ENCODE results near the gene SNRPA.

Gene SNRPA

DNA sequence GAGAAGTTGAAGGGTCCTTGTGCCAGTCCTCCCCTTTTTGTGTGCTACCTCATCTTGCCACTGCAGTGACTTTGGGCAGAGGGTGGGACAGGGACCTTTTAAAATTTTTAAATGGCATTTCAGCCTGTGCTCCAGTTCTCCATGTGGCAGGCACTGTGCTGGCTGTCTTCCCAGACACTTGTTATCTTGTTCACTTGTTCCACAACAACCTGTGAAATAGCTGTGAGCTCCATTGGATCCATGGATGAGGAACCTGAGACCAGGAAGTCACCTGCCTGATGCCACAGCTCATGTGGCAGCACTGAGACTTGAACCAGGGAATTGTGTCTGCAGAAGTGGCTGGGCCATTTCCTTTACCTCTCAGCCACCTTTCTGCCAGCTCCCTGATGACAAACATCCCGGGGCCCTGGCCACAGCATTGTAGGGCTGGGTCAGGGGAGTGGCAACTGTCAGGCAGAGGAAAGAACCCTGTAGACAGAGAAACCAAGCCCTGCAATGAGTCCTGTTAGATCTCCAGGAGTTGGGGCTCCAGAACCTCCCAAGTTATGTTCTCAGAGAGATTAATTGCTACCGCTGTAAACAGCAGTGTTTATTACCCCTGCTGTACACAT, 54.4 kb downstream of the SNRPA start:
- Histone ChIP-seq H2AK5ac (ENCODE audit: low read length) (no peak overlapping the region), H3K23ac (ENCODE audit: low read length) (no peak overlapping the region), H2BK5ac (ENCODE audit: low read depth, low read length, poor library complexity) (no peak overlapping the region), H3K79me2 (ENCODE audit: control insufficient read depth, insufficient read depth, low read length, poor library complexity) (peaks cover 31% of the 10 kb centered on the region), H3K4ac (ENCODE audit: low read depth, low read length) (no peak overlapping the region), H2BK12ac (ENCODE audit: low read length) (no peak overlapping the region), H3K36me3 (ENCODE audit: control insufficient read depth in 1 of 2, insufficient read depth in 2 of 2, low read length in 2 of 2) (peaks cover 71 to 75% of the 10 kb centered on the region in 2 experiments), H3K27me3 (ENCODE audit: insufficient read depth, low read length) (no peaks in the 10 kb centered on the region), H3K27ac (ENCODE audit: low read depth, low read length) (no peak overlapping the region), H4K12ac (ENCODE audit: low read depth, low read length) (no peak overlapping the region), H2BK120ac (ENCODE audit: insufficient read depth, low read length, poor library complexity) (no peak overlapping the region), H3K4me2 (ENCODE audit: low read length) (no peak overlapping the region), H4K91ac (ENCODE audit: low read depth, low read length) (no peak overlapping the region), H3K18ac (ENCODE audit: low read length) (no peak overlapping the region), H2AFZ (ENCODE audit: insufficient read depth, low read length, poor library complexity) (no peak overlapping the region), H3K14ac (ENCODE audit: low read length) (no peak overlapping the region), H4K8ac (ENCODE audit: low read depth, low read length) (no peak overlapping the region), H3K4me3 (ENCODE audit: low read depth, low read length) (no peak overlapping the region), H3K9ac (ENCODE audit: low read length) (no peak overlapping the region), H3K9me3 (ENCODE audit: insufficient read depth, low read depth, low read length) (peaks cover 4% of the 10 kb centered on the region), H3K4me1 (ENCODE audit: control insufficient read depth in 1 of 2, insufficient read depth in 2 of 2, low read length in 2 of 2) (peaks cover 40 to 52% of the 10 kb centered on the region in 2 experiments), H3K79me1 (ENCODE audit: low read length) (no peaks in the 10 kb centered on the region)
- no CpG with 5 or more reads among the region's 2 CpGs for WGBS (ENCODE audit: extremely low coverage, insufficient coverage, insufficient read length)
- no peak for DNase-seq

DNA sequence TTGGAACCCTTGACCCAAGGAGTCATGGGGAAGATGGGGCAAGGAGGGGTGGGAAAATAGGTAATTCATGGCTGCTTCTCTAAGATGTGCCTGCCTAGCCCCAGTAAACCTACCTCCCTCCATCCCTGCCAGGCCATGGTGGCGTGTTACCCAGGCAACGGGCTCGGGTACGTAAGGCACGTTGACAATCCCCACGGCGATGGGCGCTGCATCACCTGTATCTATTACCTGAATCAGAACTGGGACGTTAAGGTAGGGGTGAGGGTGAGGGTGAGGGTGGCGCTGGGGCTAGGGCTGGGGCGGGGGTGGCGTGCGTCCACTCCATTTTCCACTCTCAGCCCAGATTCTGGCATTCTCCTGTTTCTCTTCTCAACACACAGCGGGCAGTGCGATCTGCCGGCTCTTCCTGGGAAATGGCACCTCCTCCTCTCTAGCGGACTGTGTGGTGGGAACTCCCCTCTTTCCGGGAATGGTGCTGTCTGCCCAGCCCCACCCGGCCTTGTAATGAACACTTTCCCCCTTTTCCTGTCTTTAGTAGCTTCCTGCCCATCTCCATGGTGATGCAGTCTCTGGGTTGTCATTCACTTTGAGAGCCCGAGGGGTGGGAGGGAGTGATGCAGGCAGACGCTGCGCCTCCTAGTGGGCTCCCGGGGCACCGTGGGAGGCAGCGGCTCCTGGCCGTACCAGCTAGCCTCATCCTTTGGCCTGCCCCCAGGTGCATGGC, 55.6 kb downstream of the SNRPA start:
- Histone ChIP-seq H3K79me1 (ENCODE audit: low read length) (peaks cover 3% of the 10 kb centered on the region), H3K27me3 (ENCODE audit: insufficient read depth, low read length) (no peaks in the 10 kb centered on the region), H3K27ac (ENCODE audit: low read depth, low read length) (peak overlapping the region; percentile 1), H2BK120ac (ENCODE audit: insufficient read depth, low read length, poor library complexity) (no peak overlapping the region), H3K14ac (ENCODE audit: low read length) (no peak overlapping the region), H3K4me3 (ENCODE audit: low read depth, low read length) (no peak overlapping the region), H2AFZ (ENCODE audit: insufficient read depth, low read length, poor library complexity) (no peak overlapping the region), H3K4me1 (ENCODE audit: control insufficient read depth in 1 of 2, insufficient read depth in 2 of 2, low read length in 2 of 2) (peaks cover 32 to 46% of the 10 kb centered on the region in 2 experiments), H4K12ac (ENCODE audit: low read depth, low read length) (no peak overlapping the region), H2BK5ac (ENCODE audit: low read depth, low read length, poor library complexity) (no peak overlapping the region), H3K79me2 (ENCODE audit: control insufficient read depth, insufficient read depth, low read length, poor library complexity) (peaks cover 22% of the 10 kb centered on the region), H3K4me2 (ENCODE audit: low read length) (peak overlapping the region; percentile 28), H2BK12ac (ENCODE audit: low read length) (no peak overlapping the region), H4K8ac (ENCODE audit: low read depth, low read length) (no peak overlapping the region), H3K23ac (ENCODE audit: low read length) (peak overlapping the region; percentile 58), H3K9ac (ENCODE audit: low read length) (no peak overlapping the region), H2AK5ac (ENCODE audit: low read length) (peak overlapping the region; percentile 25), H3K18ac (ENCODE audit: low read length) (peak overlapping the region; percentile 17), H3K4ac (ENCODE audit: low read depth, low read length) (peak overlapping the region; percentile 47), H3K36me3 (ENCODE audit: control insufficient read depth in 1 of 2, insufficient read depth in 2 of 2, low read length in 2 of 2) (peaks cover 60 to 64% of the 10 kb centered on the region in 2 experiments), H3K9me3 (ENCODE audit: insufficient read depth, low read depth, low read length) (peaks cover 4% of the 10 kb centered on the region), H4K91ac (ENCODE audit: low read depth, low read length) (no peak overlapping the region)
- WGBS (ENCODE audit: extremely low coverage, insufficient coverage, insufficient read length): no CpG with 5 or more reads among the region's 26 CpGs
- peak; percentile 93 to 94 for DNase-seq

DNA sequence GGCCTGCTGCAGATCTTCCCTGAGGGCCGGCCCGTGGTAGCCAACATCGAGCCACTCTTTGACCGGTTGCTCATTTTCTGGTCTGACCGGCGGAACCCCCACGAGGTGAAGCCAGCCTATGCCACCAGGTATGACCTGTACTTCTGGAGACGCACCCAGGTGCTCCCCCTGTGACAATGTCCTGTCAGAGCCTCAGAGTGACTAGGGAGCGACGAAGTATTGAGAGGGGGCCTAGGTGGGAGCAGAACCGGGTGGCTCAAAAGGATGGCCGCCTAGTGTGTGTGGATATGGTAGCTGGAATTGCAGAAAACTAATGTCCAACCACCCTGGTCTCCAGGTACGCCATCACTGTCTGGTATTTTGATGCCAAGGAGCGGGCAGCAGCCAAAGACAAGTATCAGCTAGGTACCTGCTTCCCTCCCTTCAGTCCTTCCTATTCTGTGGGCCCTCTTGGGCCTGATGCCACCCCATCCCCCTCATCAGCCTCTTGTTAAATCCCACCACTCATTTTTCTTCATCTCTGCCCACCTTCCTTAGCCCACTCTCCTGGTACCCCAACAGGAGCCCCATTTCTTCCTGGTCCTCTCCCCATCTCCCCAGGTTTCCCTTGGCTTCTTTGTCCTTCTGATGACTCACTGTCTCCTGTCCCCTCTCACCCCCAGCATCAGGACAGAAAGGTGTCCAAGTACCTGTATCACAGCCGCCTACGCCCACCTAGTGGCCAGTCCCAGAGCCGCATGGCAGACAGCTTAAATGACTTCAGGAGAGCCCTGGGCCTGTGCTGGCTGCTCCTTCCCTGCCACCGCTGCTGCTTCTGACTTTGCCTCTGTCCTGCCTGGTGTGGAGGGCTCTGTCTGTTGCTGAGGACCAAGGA, 56.4 kb downstream of the SNRPA start:
- no peak overlapping the region for H4K8ac ChIP-seq (ENCODE audit: low read depth, low read length)
- DNase-seq: peak; percentile 75 to 76

DNA sequence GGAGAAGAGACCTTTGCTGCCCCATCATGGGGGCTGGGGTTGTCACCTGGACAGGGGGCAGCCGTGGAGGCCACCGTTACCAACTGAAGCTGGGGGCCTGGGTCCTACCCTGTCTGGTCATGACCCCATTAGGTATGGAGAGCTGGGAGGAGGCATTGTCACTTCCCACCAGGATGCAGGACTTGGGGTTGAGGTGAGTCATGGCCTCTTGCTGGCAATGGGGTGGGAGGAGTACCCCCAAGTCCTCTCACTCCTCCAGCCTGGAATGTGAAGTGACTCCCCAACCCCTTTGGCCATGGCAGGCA, 57.0 kb downstream of the SNRPA start:
- H3K4ac ChIP-seq (ENCODE audit: low read depth, low read length): no peak overlapping the region
- no peak overlapping the region for H3K4me3 ChIP-seq (ENCODE audit: low read depth, low read length)
- peaks cover 3% of the 10 kb centered on the region for H3K79me1 ChIP-seq (ENCODE audit: low read length)
- no peak overlapping the region for H2BK12ac ChIP-seq (ENCODE audit: low read length)
- H4K12ac ChIP-seq (ENCODE audit: low read depth, low read length): no peak overlapping the region
- H2AK5ac ChIP-seq (ENCODE audit: low read length): no peak overlapping the region
- no peak overlapping the region for H3K4me2 ChIP-seq (ENCODE audit: low read length)
- H2AFZ ChIP-seq (ENCODE audit: insufficient read depth, low read length, poor library complexity): no peak overlapping the region
- no peak overlapping the region for H4K91ac ChIP-seq (ENCODE audit: low read depth, low read length)
- no peak for DNase-seq
- H2BK120ac ChIP-seq (ENCODE audit: insufficient read depth, low read length, poor library complexity): no peak overlapping the region
- H3K23ac ChIP-seq (ENCODE audit: low read length): no peak overlapping the region
- peak overlapping the region; percentile 12 for H3K18ac ChIP-seq (ENCODE audit: low read length)
- no peak overlapping the region for H3K27ac ChIP-seq (ENCODE audit: low read depth, low read length)
- peaks cover 49 to 52% of the 10 kb centered on the region in 2 experiments for H3K36me3 ChIP-seq (ENCODE audit: control insufficient read depth in 1 of 2, insufficient read depth in 2 of 2, low read length in 2 of 2)
- H3K9me3 ChIP-seq (ENCODE audit: insufficient read depth, low read depth, low read length): peaks cover 2% of the 10 kb centered on the region
- no peak overlapping the region for H4K8ac ChIP-seq (ENCODE audit: low read depth, low read length)
- H3K4me1 ChIP-seq (ENCODE audit: control insufficient read depth in 1 of 2, insufficient read depth in 2 of 2, low read length in 2 of 2): peaks cover 30 to 38% of the 10 kb centered on the region in 2 experiments
- no peaks in the 10 kb centered on the region for H3K27me3 ChIP-seq (ENCODE audit: insufficient read depth, low read length)
- no CpG with 5 or more reads among the region's 2 CpGs for WGBS (ENCODE audit: extremely low coverage, insufficient coverage, insufficient read length)
- no peak overlapping the region for H3K9ac ChIP-seq (ENCODE audit: low read length)
- H3K14ac ChIP-seq (ENCODE audit: low read length): no peak overlapping the region
- no peak overlapping the region for H2BK5ac ChIP-seq (ENCODE audit: low read depth, low read length, poor library complexity)
- peaks cover 13% of the 10 kb centered on the region for H3K79me2 ChIP-seq (ENCODE audit: control insufficient read depth, insufficient read depth, low read length, poor library complexity)

More for the DNA sequence above, 56.4 kb downstream of the SNRPA start:
- no peak overlapping the region for H2AFZ ChIP-seq (ENCODE audit: insufficient read depth, low read length, poor library complexity)
- H2AK5ac ChIP-seq (ENCODE audit: low read length): no peak overlapping the region
- H2BK120ac ChIP-seq (ENCODE audit: insufficient read depth, low read length, poor library complexity): no peak overlapping the region
- no CpG with 5 or more reads among the region's 18 CpGs for WGBS (ENCODE audit: extremely low coverage, insufficient coverage, insufficient read length)
- H3K79me2 ChIP-seq (ENCODE audit: control insufficient read depth, insufficient read depth, low read length, poor library complexity): peaks cover 18% of the 10 kb centered on the region
- peaks cover 4% of the 10 kb centered on the region for H3K9me3 ChIP-seq (ENCODE audit: insufficient read depth, low read depth, low read length)
- peaks cover 35 to 44% of the 10 kb centered on the region in 2 experiments for H3K4me1 ChIP-seq (ENCODE audit: control insufficient read depth in 1 of 2, insufficient read depth in 2 of 2, low read length in 2 of 2)
- no peak overlapping the region for H2BK5ac ChIP-seq (ENCODE audit: low read depth, low read length, poor library complexity)
- no peak overlapping the region for H2BK12ac ChIP-seq (ENCODE audit: low read length)
- peaks cover 3% of the 10 kb centered on the region for H3K79me1 ChIP-seq (ENCODE audit: low read length)
- no peak overlapping the region for H3K23ac ChIP-seq (ENCODE audit: low read length)
- H3K9ac ChIP-seq (ENCODE audit: low read length): no peak overlapping the region
- H4K91ac ChIP-seq (ENCODE audit: low read depth, low read length): no peak overlapping the region
- no peak overlapping the region for H3K14ac ChIP-seq (ENCODE audit: low read length)
- H3K27me3 ChIP-seq (ENCODE audit: insufficient read depth, low read length): no peaks in the 10 kb centered on the region
- peak overlapping the region; percentile 12 for H3K18ac ChIP-seq (ENCODE audit: low read length)
- H3K27ac ChIP-seq (ENCODE audit: low read depth, low read length): no peak overlapping the region
- no peak overlapping the region for H3K4me3 ChIP-seq (ENCODE audit: low read depth, low read length)
- H3K36me3 ChIP-seq (ENCODE audit: control insufficient read depth in 1 of 2, insufficient read depth in 2 of 2, low read length in 2 of 2): peaks cover 55 to 58% of the 10 kb centered on the region in 2 experiments
- H3K4me2 ChIP-seq (ENCODE audit: low read length): no peak overlapping the region
- no peak overlapping the region for H4K12ac ChIP-seq (ENCODE audit: low read depth, low read length)
- H3K4ac ChIP-seq (ENCODE audit: low read depth, low read length): no peak overlapping the region
